Ishikawa (cell line): ENCODE measurements around the gene SERBP1.

Source experiments
- MAX ChIP-seq: IDR thresholded peaks from 2 replicates; pipeline ENCODE4 v1.6.1; 2012
- TCF12 ChIP-seq: IDR thresholded peaks from 2 replicates; pipeline ENCODE4 v1.6.1; 2012; ENCODE audit warnings: low read depth
- TEAD4 ChIP-seq: IDR thresholded peaks from 2 replicates; pipeline ENCODE4 v1.6.1; 2012
- TF ChIP-seq, protein P1 (sequence below): IDR thresholded peaks from 2 replicates; pipeline ENCODE4 v1.6.1; 2012; ENCODE audit warnings: low read depth, mild to moderate bottlenecking

GRCh38 chr1:67476906-67477305 is 46.7 kb upstream of the SERBP1 start:
- TF ChIP-seq, protein P1, sequence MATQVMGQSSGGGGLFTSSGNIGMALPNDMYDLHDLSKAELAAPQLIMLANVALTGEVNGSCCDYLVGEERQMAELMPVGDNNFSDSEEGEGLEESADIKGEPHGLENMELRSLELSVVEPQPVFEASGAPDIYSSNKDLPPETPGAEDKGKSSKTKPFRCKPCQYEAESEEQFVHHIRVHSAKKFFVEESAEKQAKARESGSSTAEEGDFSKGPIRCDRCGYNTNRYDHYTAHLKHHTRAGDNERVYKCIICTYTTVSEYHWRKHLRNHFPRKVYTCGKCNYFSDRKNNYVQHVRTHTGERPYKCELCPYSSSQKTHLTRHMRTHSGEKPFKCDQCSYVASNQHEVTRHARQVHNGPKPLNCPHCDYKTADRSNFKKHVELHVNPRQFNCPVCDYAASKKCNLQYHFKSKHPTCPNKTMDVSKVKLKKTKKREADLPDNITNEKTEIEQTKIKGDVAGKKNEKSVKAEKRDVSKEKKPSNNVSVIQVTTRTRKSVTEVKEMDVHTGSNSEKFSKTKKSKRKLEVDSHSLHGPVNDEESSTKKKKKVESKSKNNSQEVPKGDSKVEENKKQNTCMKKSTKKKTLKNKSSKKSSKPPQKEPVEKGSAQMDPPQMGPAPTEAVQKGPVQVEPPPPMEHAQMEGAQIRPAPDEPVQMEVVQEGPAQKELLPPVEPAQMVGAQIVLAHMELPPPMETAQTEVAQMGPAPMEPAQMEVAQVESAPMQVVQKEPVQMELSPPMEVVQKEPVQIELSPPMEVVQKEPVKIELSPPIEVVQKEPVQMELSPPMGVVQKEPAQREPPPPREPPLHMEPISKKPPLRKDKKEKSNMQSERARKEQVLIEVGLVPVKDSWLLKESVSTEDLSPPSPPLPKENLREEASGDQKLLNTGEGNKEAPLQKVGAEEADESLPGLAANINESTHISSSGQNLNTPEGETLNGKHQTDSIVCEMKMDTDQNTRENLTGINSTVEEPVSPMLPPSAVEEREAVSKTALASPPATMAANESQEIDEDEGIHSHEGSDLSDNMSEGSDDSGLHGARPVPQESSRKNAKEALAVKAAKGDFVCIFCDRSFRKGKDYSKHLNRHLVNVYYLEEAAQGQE: no peak
- TF ChIP-seq TCF12 (no peak), MAX (no peak), TEAD4 (no peak)
